ENCODE results near the gene SUGCT.

Gene SUGCT

GRCh38 chr7:40516376-40516775 lies 381.6 kb downstream of the SUGCT start:
- no peaks in the 10 kb centered on the region for H3K27me3 ChIP-seq (ENCODE audit: control insufficient read depth, insufficient read depth, low read length)
- H3K4me1 ChIP-seq (ENCODE audit: control insufficient read depth, insufficient read depth, low read length): peaks cover 9% of the 10 kb centered on the region

GRCh38 chr7:40519009-40519408 lies 384.2 kb downstream of the SUGCT start:
- Histone ChIP-seq H3K4me3 (ENCODE audit: low read length) (no peak overlapping the region), H3K4me1 (ENCODE audit: control insufficient read depth, insufficient read depth, low read length) (peaks cover 9% of the 10 kb centered on the region), H3K36me3 (ENCODE audit: insufficient read depth, low read length) (no peaks in the 10 kb centered on the region)

More at GRCh38 chr7:40516376-40516775, 381.6 kb downstream of the SUGCT start:
- Histone ChIP-seq H3K36me3 (ENCODE audit: insufficient read depth, low read length) (no peaks in the 10 kb centered on the region), H3K9ac (ENCODE audit: low read depth, low read length) (no peak overlapping the region), H3K9me3 (replicated peaks; ENCODE audit: low read length) (no peaks in the 10 kb centered on the region), H3K4me2 (ENCODE audit: low read length) (no peak overlapping the region), H3K4me3 (ENCODE audit: low read length) (no peak overlapping the region)

GRCh38 chr7:40520986-40521738 lies 386.4 kb downstream of the SUGCT start:
- H3K4me1 ChIP-seq (ENCODE audit: control insufficient read depth, insufficient read depth, low read length): peaks cover 4% of the 10 kb centered on the region
- no peak overlapping the region for H3K9ac ChIP-seq (ENCODE audit: low read depth, low read length)
- H3K27me3 ChIP-seq (ENCODE audit: control insufficient read depth, insufficient read depth, low read length): no peaks in the 10 kb centered on the region
- H3K9me3 ChIP-seq (replicated peaks; ENCODE audit: low read length): no peaks in the 10 kb centered on the region
- no peaks in the 10 kb centered on the region for H3K36me3 ChIP-seq (ENCODE audit: insufficient read depth, low read length)
- no peak overlapping the region for H3K4me3 ChIP-seq (ENCODE audit: low read length)
- no peak overlapping the region for H3K4me2 ChIP-seq (ENCODE audit: low read length)

More at GRCh38 chr7:40519009-40519408, 384.2 kb downstream of the SUGCT start:
- no peaks in the 10 kb centered on the region for H3K27me3 ChIP-seq (ENCODE audit: control insufficient read depth, insufficient read depth, low read length)
- H3K4me2 ChIP-seq (ENCODE audit: low read length): no peak overlapping the region
- no peak overlapping the region for H3K9ac ChIP-seq (ENCODE audit: low read depth, low read length)
- no peaks in the 10 kb centered on the region for H3K9me3 ChIP-seq (replicated peaks; ENCODE audit: low read length)

GRCh38 chr7:40525764-40526163 lies 391.0 kb downstream of the SUGCT start:
- H3K4me3 ChIP-seq (ENCODE audit: low read length): no peak overlapping the region
- no peaks in the 10 kb centered on the region for H3K36me3 ChIP-seq (ENCODE audit: insufficient read depth, low read length)
- H3K27me3 ChIP-seq (ENCODE audit: control insufficient read depth, insufficient read depth, low read length): no peaks in the 10 kb centered on the region
- H3K4me1 ChIP-seq (ENCODE audit: control insufficient read depth, insufficient read depth, low read length): no peaks in the 10 kb centered on the region
- no peaks in the 10 kb centered on the region for H3K9me3 ChIP-seq (replicated peaks; ENCODE audit: low read length)
- H3K9ac ChIP-seq (ENCODE audit: low read depth, low read length): no peak overlapping the region
- no peak overlapping the region for H3K4me2 ChIP-seq (ENCODE audit: low read length)

- H3K36me3 ChIP-seq (ENCODE audit: insufficient read depth, low read length): no peaks in the 10 kb centered on the region
- no peaks in the 10 kb centered on the region for H3K4me1 ChIP-seq (ENCODE audit: control insufficient read depth, insufficient read depth, low read length)
- no peaks in the 10 kb centered on the region for H3K9me3 ChIP-seq (replicated peaks; ENCODE audit: low read length)
- H3K4me2 ChIP-seq (ENCODE audit: low read length): no peak overlapping the region
- no peak overlapping the region for H3K9ac ChIP-seq (ENCODE audit: low read depth, low read length)
- H3K27me3 ChIP-seq (ENCODE audit: control insufficient read depth, insufficient read depth, low read length): no peaks in the 10 kb centered on the region
- H3K4me3 ChIP-seq (ENCODE audit: low read length): no peak overlapping the region
Observed at GRCh38 chr7:40526951-40527715, 392.3 kb downstream of the SUGCT start.

GRCh38 chr7:40527723-40528122 lies 392.9 kb downstream of the SUGCT start:
- Histone ChIP-seq H3K4me2 (ENCODE audit: low read length) (no peak overlapping the region), H3K36me3 (ENCODE audit: insufficient read depth, low read length) (no peaks in the 10 kb centered on the region), H3K27me3 (ENCODE audit: control insufficient read depth, insufficient read depth, low read length) (no peaks in the 10 kb centered on the region), H3K4me1 (ENCODE audit: control insufficient read depth, insufficient read depth, low read length) (no peaks in the 10 kb centered on the region), H3K9ac (ENCODE audit: low read depth, low read length) (no peak overlapping the region), H3K9me3 (replicated peaks; ENCODE audit: low read length) (no peaks in the 10 kb centered on the region), H3K4me3 (ENCODE audit: low read length) (no peak overlapping the region)

GRCh38 chr7:40530292-40530691 lies 395.5 kb downstream of the SUGCT start:
- Histone ChIP-seq H3K9ac (ENCODE audit: low read depth, low read length) (no peak overlapping the region), H3K9me3 (replicated peaks; ENCODE audit: low read length) (no peaks in the 10 kb centered on the region), H3K4me3 (ENCODE audit: low read length) (no peak overlapping the region), H3K36me3 (ENCODE audit: insufficient read depth, low read length) (no peaks in the 10 kb centered on the region), H3K4me2 (ENCODE audit: low read length) (no peak overlapping the region), H3K27me3 (ENCODE audit: control insufficient read depth, insufficient read depth, low read length) (no peaks in the 10 kb centered on the region), H3K4me1 (ENCODE audit: control insufficient read depth, insufficient read depth, low read length) (no peaks in the 10 kb centered on the region)

GRCh38 chr7:40531956-40532355 lies 397.2 kb downstream of the SUGCT start:
- Histone ChIP-seq H3K9ac (ENCODE audit: low read depth, low read length) (no peak overlapping the region), H3K27me3 (ENCODE audit: control insufficient read depth, insufficient read depth, low read length) (no peaks in the 10 kb centered on the region), H3K9me3 (replicated peaks; ENCODE audit: low read length) (no peaks in the 10 kb centered on the region), H3K4me1 (ENCODE audit: control insufficient read depth, insufficient read depth, low read length) (no peaks in the 10 kb centered on the region), H3K4me2 (ENCODE audit: low read length) (no peak overlapping the region), H3K36me3 (ENCODE audit: insufficient read depth, low read length) (no peaks in the 10 kb centered on the region), H3K4me3 (ENCODE audit: low read length) (no peak overlapping the region)

- Histone ChIP-seq H3K9ac (ENCODE audit: low read depth, low read length) (no peak overlapping the region), H3K4me3 (ENCODE audit: low read length) (no peak overlapping the region), H3K9me3 (replicated peaks; ENCODE audit: low read length) (no peaks in the 10 kb centered on the region), H3K4me1 (ENCODE audit: control insufficient read depth, insufficient read depth, low read length) (peaks cover 5% of the 10 kb centered on the region), H3K36me3 (ENCODE audit: insufficient read depth, low read length) (no peaks in the 10 kb centered on the region), H3K4me2 (ENCODE audit: low read length) (no peak overlapping the region), H3K27me3 (ENCODE audit: control insufficient read depth, insufficient read depth, low read length) (no peaks in the 10 kb centered on the region)
Observed at GRCh38 chr7:40535678-40536077, 400.9 kb downstream of the SUGCT start.

GRCh38 chr7:40536421-40536820 lies 401.6 kb downstream of the SUGCT start:
- no peak overlapping the region for H3K4me3 ChIP-seq (ENCODE audit: low read length)
- H3K27me3 ChIP-seq (ENCODE audit: control insufficient read depth, insufficient read depth, low read length): no peaks in the 10 kb centered on the region
- no peak overlapping the region for H3K4me2 ChIP-seq (ENCODE audit: low read length)

GRCh38 chr7:40538281-40538680 lies 403.5 kb downstream of the SUGCT start:
- no peak overlapping the region for H3K4me2 ChIP-seq (ENCODE audit: low read length)
- H3K4me3 ChIP-seq (ENCODE audit: low read length): no peak overlapping the region
- no peaks in the 10 kb centered on the region for H3K36me3 ChIP-seq (ENCODE audit: insufficient read depth, low read length)
- H3K9me3 ChIP-seq (replicated peaks; ENCODE audit: low read length): no peaks in the 10 kb centered on the region
- peaks cover 5% of the 10 kb centered on the region for H3K4me1 ChIP-seq (ENCODE audit: control insufficient read depth, insufficient read depth, low read length)
- no peak overlapping the region for H3K9ac ChIP-seq (ENCODE audit: low read depth, low read length)
- no peaks in the 10 kb centered on the region for H3K27me3 ChIP-seq (ENCODE audit: control insufficient read depth, insufficient read depth, low read length)

More at GRCh38 chr7:40536421-40536820, 401.6 kb downstream of the SUGCT start:
- Histone ChIP-seq H3K9ac (ENCODE audit: low read depth, low read length) (no peak overlapping the region), H3K9me3 (replicated peaks; ENCODE audit: low read length) (no peaks in the 10 kb centered on the region), H3K4me1 (ENCODE audit: control insufficient read depth, insufficient read depth, low read length) (peaks cover 5% of the 10 kb centered on the region), H3K36me3 (ENCODE audit: insufficient read depth, low read length) (no peaks in the 10 kb centered on the region)

All from skeletal muscle satellite cell (primary cell).